ENCODE data around the gene TXNIP.

The TXNIP gene

DNA sequence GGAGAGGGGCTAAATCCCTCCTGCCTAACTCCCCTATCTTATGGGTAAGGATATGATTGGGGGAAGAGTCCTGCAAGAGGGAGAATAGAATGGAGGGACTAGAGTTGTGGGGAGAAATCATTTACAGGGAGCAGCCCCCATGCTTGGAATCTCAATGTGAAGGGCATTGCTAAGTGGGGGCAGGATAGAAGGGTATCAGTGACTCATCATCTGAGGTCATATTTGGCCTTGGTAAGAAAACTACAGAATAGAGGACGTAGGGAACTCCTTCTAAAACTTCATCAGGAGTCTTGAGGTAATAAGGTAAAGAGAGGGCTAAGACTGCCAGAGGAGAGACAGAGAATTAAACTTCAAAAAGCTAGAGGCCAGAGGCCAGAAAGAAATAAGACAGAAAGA is 24.7 kb upstream of the TXNIP start:
- H3K27me3 Mint-ChIP-seq (ENCODE audit: low read depth) = peaks cover 77% of the 10 kb centered on the region
- no peaks in the 10 kb centered on the region for H3K9me3 Mint-ChIP-seq
- DNase-seq (ENCODE audit: low spot score) = no peak
- peaks cover 9% of the 10 kb centered on the region for H3K4me1 Mint-ChIP-seq (ENCODE audit: low read depth)
- H3K36me3 Mint-ChIP-seq (ENCODE audit: low read depth) = no peaks in the 10 kb centered on the region
- H3K27ac Mint-ChIP-seq = no peak overlapping the region
- no peak overlapping the region for H3K4me3 Mint-ChIP-seq

DNA sequence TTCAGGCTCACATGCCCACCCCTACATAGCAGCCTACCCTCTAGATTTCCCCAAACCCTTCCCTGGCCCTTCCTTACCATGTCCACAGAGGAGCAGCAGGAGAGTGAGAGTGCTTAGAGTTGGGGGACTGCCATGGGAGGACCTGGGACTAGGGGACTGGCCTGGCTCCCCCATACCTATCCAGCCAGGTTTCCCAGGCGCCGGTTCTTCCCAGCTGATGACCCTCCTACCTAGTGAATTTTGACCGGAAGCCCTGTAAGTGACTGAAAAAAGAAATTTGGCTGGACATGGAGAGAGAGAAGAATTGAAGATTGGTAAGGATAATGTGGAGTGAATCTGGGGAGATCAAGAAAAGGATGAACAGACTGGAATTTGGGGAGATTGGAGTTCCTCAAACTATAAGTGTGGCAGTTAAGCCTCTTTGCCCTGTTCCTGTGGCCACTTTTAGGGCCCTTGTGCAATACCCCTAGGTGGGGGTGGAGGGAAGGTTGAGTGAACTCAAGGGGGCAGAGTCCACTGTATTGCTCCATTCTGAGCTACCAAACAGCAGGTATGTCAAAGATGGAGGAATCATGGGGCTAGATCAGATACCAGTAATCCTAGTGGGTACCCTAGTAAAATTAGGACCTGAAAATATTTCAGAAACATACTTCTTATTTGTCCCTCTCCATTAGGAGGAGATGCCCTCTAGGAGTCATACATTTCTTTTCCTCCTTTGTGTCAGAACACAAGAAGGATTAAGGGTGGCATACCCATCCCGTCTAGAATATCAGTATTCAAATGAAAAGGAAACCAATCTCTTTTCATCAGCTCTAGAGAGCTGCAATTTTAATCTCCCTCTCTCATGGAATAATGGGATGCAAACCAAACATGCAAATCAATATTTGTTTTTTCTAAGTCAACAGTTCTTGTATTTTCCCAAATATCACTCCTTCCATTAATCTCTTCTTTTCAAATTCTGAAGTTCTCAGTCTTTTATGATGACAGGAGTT is 24.0 kb upstream of the TXNIP start:
- Mint-ChIP-seq H3K9me3 (no peaks in the 10 kb centered on the region), H3K36me3 (ENCODE audit: low read depth) (no peaks in the 10 kb centered on the region), H3K27me3 (ENCODE audit: low read depth) (peaks cover 74% of the 10 kb centered on the region), H3K27ac (no peak overlapping the region), H3K4me3 (no peak overlapping the region), H3K4me1 (ENCODE audit: low read depth) (peaks cover 5% of the 10 kb centered on the region)
- DNase-seq (ENCODE audit: low spot score) = no peak

DNA sequence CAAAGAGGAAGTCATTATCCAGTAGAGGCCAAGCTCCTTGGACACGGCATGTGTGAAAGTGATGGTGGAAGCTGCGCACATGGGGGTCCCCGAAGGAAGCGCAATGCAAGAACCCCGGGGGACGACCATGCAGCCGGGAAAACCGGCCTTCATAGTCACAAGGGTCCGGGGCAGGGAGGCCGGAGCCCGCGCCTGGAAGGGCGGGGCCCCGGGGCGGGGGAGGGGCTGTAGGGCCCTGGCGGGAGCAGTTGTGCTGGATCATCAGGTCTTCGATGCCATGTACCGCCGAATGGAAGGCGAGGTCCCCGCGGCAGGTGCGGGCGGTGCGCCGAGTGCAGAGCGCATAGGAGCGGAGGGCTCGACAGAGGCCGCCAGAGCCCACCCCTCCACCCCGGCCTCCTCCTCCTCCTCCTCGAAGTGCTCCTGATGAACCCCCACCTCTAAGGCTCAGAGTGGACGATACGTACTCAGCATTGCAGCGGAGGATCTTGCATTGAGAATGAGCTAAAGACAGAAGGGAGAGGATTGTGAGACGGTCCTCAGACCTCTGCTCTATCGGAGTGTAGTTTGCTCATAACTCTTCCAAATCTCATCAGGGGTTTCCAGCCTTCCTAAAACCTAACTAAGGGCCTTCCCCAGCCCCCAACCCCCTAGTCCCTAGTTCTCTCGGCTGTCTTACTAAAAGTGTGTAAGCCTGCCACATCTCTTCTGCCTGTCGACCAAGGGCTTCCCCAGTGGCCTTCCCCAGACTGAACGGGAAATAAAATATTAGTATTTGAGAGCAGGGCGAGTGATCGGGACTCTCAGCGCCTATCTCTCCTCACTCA is 23.1 kb upstream of the TXNIP start:
- Mint-ChIP-seq H3K4me1 (ENCODE audit: low read depth) (peaks cover 5% of the 10 kb centered on the region), H3K4me3 (peak overlapping the region; percentile 17), H3K36me3 (ENCODE audit: low read depth) (no peaks in the 10 kb centered on the region), H3K27ac (no peak overlapping the region), H3K27me3 (ENCODE audit: low read depth) (peaks cover 75% of the 10 kb centered on the region), H3K9me3 (no peaks in the 10 kb centered on the region)
- DNase-seq (ENCODE audit: low spot score) = no peak

DNA sequence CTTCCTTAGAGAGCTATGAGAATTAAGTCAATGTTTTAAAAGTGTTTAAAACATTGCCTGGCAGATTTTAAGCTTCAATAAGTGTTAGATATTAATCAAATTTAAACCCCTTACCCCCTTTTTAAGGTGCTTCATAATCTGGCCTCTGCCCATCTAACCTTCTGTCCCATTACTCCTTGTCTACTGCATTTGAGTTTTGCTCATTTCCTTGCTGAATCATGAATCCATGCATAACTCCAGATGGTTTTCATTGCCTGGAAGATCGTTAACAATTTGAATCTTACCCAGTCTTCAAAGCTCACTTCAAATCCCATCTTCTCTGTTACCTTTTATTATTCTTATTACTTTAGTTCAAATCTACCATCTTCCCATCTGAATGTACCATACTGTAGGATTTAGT is 20.5 kb upstream of the TXNIP start:
- Mint-ChIP-seq H3K27ac (no peak overlapping the region), H3K4me1 (ENCODE audit: low read depth) (peaks cover 10% of the 10 kb centered on the region), H3K4me3 (no peak overlapping the region), H3K9me3 (no peaks in the 10 kb centered on the region), H3K27me3 (ENCODE audit: low read depth) (peaks cover 67% of the 10 kb centered on the region), H3K36me3 (ENCODE audit: low read depth) (no peaks in the 10 kb centered on the region)
- DNase-seq (ENCODE audit: low spot score) = no peak

DNA sequence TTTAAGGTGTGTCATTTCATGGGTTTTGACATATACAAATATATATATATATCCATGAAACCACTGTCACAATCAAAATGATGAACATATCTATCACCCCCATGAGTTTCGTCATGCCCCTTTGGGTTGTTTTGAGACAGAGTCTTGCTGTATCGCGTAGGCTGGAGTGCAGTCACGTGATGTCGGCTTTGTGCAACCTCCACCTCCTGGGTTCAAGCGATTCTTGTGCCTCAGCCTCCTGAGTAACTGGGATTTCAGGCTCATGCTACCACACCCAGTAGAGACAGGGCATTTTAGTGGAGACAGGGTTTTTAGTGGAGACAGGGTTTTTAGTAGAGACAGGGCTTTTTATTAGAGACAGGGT is 17.2 kb upstream of the TXNIP start:
- Mint-ChIP-seq H3K9me3 (no peaks in the 10 kb centered on the region), H3K27ac (no peak overlapping the region), H3K4me3 (no peak overlapping the region), H3K27me3 (ENCODE audit: low read depth) (peaks cover 37% of the 10 kb centered on the region), H3K4me1 (ENCODE audit: low read depth) (peaks cover 9% of the 10 kb centered on the region), H3K36me3 (ENCODE audit: low read depth) (no peaks in the 10 kb centered on the region)
- no peak for DNase-seq (ENCODE audit: low spot score)

DNA sequence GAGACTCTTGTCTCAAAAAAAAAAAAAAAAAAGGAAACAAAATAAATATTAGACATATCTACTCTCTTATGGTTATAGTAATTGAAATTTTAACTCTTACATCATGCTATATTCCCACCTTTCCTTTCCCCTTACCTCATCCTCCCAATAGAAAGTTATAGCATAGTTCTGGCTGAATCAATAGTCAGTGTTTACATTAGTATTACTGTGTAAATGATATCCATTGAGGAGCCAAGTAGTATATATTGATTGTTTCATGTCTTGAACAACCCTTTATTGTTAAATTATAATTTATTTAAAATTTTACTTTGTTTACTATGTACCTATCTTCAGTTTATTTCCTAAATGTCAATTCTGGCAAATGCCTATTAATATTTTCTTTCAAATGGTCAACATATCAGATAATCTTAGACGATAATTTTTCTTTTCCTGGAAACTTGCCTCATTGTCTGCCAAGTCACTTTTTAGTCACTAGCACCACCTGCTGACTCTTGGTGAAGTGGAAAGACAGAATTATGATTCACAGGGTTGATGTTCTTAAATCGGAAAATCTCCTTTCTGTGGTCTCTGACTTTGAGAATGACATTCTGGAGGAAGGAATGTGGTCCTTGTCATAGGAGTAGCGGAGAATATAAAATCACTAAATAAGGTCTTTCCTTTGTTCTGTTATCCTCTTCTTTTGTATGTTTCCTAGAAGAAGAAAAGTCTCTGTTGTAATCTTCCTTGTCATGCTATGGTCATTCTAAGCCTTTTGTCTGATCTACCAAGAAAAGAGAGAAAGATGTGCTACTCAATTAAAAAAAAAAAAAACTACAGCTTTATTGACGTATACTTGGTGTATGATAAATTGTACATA is 16.6 kb upstream of the TXNIP start:
- Mint-ChIP-seq H3K36me3 (ENCODE audit: low read depth) (no peaks in the 10 kb centered on the region), H3K9me3 (no peaks in the 10 kb centered on the region), H3K27me3 (ENCODE audit: low read depth) (peaks cover 31% of the 10 kb centered on the region), H3K4me1 (ENCODE audit: low read depth) (peaks cover 9% of the 10 kb centered on the region), H3K4me3 (no peak overlapping the region), H3K27ac (no peak overlapping the region)
- DNase-seq (ENCODE audit: low spot score) = peak; percentile 58

DNA sequence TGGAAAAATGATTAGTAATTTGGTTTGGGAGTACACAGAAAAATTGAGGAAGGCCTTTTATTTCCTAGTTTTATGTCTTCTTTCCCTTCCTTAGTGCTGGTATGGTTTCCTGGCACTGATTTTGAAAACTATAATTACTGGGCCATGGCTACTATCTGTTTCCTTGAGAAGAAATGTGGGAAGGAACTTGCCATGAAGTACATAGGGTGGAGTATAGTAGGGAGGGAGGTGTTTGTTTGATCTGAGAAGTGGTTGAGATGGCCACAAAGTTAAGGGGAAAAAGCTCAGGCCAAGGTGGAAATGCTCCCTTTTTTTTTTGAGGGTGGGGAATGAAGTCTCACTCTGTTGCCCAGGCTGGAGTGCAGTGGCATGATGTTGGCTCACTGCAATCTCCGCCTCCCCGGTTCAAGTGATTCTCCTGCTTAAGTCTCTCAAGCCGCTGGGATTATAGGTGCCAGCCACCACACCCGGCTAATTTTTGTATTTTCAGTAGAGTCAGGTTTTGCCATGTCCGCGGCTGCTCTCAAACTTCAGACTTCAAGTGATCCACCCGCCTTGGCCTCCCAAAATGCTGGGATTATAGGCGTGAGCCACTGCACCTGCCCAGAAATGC is 13.9 kb upstream of the TXNIP start:
- no peak for DNase-seq (ENCODE audit: low spot score)
- peaks cover 11% of the 10 kb centered on the region for H3K27me3 Mint-ChIP-seq (ENCODE audit: low read depth)
- no peaks in the 10 kb centered on the region for H3K36me3 Mint-ChIP-seq (ENCODE audit: low read depth)
- H3K27ac Mint-ChIP-seq = no peak overlapping the region
- H3K9me3 Mint-ChIP-seq = no peaks in the 10 kb centered on the region
- H3K4me1 Mint-ChIP-seq (ENCODE audit: low read depth) = peaks cover 27% of the 10 kb centered on the region
- H3K4me3 Mint-ChIP-seq = no peak overlapping the region

DNA sequence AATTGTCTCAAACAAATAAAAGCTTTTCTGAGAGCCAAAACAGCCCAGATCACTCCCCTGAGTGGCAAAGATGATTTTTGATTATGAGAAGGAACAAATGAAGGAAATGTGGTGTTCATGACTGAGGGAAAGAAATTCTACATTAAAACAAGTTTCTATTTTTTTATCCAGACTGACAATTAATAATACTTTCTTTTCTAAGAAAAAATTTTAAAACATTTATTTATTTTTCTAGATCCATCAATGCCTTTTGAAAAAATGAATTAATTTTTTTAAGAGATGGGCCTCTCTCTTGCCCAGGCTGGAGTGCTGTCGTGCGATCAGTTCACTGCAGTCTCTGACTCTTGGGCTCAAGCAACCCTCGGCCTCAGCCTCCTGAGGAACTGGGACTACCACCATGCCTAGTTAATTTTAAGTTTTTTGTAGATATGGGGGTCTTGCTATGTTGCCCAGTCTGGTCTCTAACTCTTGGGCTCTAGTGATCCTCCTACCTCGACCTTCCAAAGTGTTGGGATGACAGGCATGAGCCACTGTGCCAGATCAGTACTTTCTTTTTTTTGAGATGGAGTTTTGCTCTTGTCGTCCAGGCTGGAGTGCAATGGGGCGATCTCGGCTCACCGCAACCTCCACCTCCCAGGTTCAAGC is 11.2 kb upstream of the TXNIP start:
- no peaks in the 10 kb centered on the region for H3K36me3 Mint-ChIP-seq (ENCODE audit: low read depth)
- peak overlapping the region; percentile 90 for H3K27ac Mint-ChIP-seq
- H3K4me1 Mint-ChIP-seq (ENCODE audit: low read depth) = peaks cover 31% of the 10 kb centered on the region
- peak overlapping the region; percentile 73 for H3K4me3 Mint-ChIP-seq
- DNase-seq (ENCODE audit: low spot score) = no peak
- H3K27me3 Mint-ChIP-seq (ENCODE audit: low read depth) = no peaks in the 10 kb centered on the region
- H3K9me3 Mint-ChIP-seq = no peaks in the 10 kb centered on the region

DNA sequence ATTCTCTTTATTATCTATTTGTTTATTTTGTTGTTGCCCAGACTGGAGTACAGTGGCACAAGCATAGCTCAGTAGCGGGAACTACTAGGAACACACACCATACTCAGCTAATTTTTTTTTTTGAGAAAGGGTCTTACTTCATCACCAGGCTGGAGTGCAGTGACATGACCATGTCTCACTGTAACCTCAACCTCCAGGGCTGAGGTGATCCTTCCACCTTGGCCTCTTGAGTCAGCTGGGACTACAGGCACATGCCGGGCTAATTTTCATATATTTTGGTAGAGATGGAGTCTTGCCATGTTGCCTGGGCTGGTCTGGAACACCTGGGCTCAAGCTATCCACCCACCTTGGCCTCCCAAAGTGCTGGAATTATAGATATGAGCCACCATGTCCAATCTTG is 5.3 kb upstream of the TXNIP start:
- no peak overlapping the region for H3K4me3 Mint-ChIP-seq
- DNase-seq (ENCODE audit: low spot score) = no peak
- peaks cover 54% of the 10 kb centered on the region for H3K4me1 Mint-ChIP-seq (ENCODE audit: low read depth)
- no peaks in the 10 kb centered on the region for H3K36me3 Mint-ChIP-seq (ENCODE audit: low read depth)
- H3K27me3 Mint-ChIP-seq (ENCODE audit: low read depth) = no peaks in the 10 kb centered on the region
- H3K9me3 Mint-ChIP-seq = no peaks in the 10 kb centered on the region
- peak overlapping the region; percentile 31 for H3K27ac Mint-ChIP-seq

DNA sequence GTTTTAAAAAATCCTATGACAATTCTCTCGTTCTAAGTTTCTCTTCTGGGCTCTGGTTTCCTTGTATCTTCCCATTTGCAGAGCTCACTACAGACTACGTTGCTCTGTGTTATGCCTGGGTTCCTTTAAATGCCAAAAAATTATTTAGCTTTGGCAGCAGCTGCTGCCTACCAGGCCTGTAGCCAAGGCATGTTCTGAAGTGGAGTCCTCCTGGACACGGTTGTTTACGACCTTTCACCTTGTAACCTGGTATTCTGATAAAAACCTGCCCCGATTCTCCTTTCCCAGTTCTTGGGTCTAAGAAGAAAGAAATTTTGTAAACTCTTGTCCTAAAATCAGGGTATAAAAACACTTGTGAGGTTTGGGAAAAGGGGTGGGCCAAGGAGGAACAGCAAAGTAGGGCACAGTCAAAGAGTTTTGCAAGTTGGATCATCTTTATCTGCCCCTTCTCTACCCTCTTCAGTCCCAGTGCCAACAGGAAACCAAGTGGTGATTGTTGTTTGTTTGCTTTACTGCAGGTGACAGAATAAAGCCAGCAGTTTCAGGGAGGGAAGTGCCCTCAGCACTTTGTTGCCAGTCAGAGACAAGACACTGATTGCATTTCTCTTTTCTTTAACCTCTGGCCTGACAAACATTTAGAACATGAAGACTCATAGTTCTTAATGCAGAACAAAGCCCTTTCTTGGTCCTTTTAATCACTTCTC is 3.1 kb upstream of the TXNIP start:
- H3K4me1 Mint-ChIP-seq (ENCODE audit: low read depth) = peaks cover 38% of the 10 kb centered on the region
- H3K9me3 Mint-ChIP-seq = no peaks in the 10 kb centered on the region
- peaks cover 20% of the 10 kb centered on the region for H3K36me3 Mint-ChIP-seq (ENCODE audit: low read depth)
- peak overlapping the region; percentile 66 for H3K4me3 Mint-ChIP-seq
- H3K27ac Mint-ChIP-seq = peak overlapping the region; percentile 79
- DNase-seq (ENCODE audit: low spot score) = no peak
- H3K27me3 Mint-ChIP-seq (ENCODE audit: low read depth) = no peaks in the 10 kb centered on the region

DNA sequence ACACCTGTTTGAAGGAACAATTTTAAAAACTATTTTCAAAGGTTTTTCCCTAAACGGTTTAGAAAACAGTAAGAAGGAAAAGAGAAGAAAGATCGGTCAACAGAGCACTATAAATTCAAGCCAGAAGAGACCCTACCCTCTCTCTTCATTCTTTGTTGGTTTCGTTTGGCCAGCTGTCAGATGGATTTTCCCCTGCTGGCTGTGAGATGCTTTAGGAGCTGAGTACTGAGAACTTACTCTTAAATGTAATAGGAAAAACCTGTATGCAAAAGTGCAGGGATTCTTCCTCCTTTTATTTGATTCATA is 1.3 kb upstream of the TXNIP start:
- Mint-ChIP-seq H3K4me1 (ENCODE audit: low read depth) (peaks cover 46% of the 10 kb centered on the region), H3K4me3 (peak overlapping the region; percentile 98), H3K9me3 (no peaks in the 10 kb centered on the region), H3K27me3 (ENCODE audit: low read depth) (no peaks in the 10 kb centered on the region), H3K27ac (peak overlapping the region; percentile 99), H3K36me3 (ENCODE audit: low read depth) (peaks cover 38% of the 10 kb centered on the region)
- DNase-seq (ENCODE audit: low spot score) = no peak

DNA sequence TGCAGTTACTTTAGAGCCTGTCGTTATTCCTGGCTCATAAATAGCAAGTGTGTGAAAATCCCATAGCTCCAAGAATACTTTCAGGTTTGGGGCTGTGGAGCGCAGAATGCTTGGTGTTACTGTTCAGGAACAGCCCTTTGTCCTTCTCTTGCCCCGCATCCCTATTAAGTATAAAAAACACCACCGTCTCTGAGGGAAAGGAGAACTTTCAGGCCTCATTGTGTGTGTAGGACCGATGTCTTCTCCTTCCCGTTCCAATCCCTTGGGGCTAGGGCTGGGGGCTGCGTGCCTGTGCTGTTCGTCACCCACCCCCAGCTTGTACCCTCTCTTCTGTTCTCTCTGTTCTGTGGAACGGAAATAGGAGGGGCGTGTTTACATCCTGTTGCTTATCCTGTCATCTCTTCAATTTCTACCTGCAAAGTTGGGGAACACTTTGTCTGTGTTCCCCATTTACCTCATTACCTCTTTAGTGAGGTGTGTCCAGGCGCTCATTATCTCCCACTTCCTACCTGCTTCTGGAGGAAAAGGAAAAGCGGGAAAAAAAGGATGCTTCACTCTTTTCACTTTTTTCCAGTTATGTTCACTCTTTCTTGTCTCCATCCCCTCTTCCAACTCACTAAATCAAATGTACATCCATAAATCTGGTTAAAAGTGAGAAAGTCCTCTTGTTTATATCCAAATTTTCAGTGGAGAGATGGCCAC is 788 bp upstream of the TXNIP start:
- Mint-ChIP-seq H3K4me3 (peak overlapping the region; percentile 98), H3K27me3 (ENCODE audit: low read depth) (no peaks in the 10 kb centered on the region), H3K36me3 (ENCODE audit: low read depth) (peaks cover 42% of the 10 kb centered on the region), H3K9me3 (no peaks in the 10 kb centered on the region), H3K4me1 (ENCODE audit: low read depth) (peaks cover 50% of the 10 kb centered on the region), H3K27ac (peak overlapping the region; percentile 99)
- peak; percentile 53 for DNase-seq (ENCODE audit: low spot score)
